Activated naive CD4-positive, alpha-beta T cell treated with anti-CD3 and anti-CD28 coated beads, Interleukin-2, amount 50 U/mL, for 24 hours (primary cell): ENCODE data around the gene MDM2.
"Not testable (repeated sequence)": the region's sequence is repeated elsewhere in the genome, so short reads cannot be mapped to it uniquely, and the experiment has no call there.

Experiments
- H3K27ac Mint-ChIP-seq: one replicate; pipeline ENCODE4 v1.8.0; 2021; ENCODE audit warnings: mild to moderate bottlenecking, mixed read lengths
- H3K27me3 Mint-ChIP-seq: one replicate; pipeline ENCODE4 v1.8.0; 2021; ENCODE audit warnings: mixed read lengths
- H3K36me3 Mint-ChIP-seq: one replicate; pipeline ENCODE4 v1.8.0; 2021; ENCODE audit warnings: mixed read lengths
- H3K4me1 Mint-ChIP-seq: one replicate; pipeline ENCODE4 v1.8.0; 2021; ENCODE audit warnings: mixed read lengths
- H3K4me3 Mint-ChIP-seq: one replicate; pipeline ENCODE4 v1.8.0; 2021; ENCODE audit warnings: mild to moderate bottlenecking, mixed read lengths
- H3K9me3 Mint-ChIP-seq: one replicate; pipeline ENCODE4 v1.8.0; 2021; ENCODE audit warnings: mixed read lengths

The MDM2 gene

GRCh38 chr12:68793975-68794652 is 13.9 kb upstream of the MDM2 start:
- Mint-ChIP-seq H3K27ac (no peak overlapping the region), H3K27me3 (no peaks in the 10 kb centered on the region), H3K4me1 (no peaks in the 10 kb centered on the region), H3K9me3 (no peaks in the 10 kb centered on the region), H3K36me3 (no peaks in the 10 kb centered on the region), H3K4me3 (no peak overlapping the region)

GRCh38 chr12:68794653-68795251 is 13.2 kb upstream of the MDM2 start:
- Mint-ChIP-seq H3K9me3 (no peaks in the 10 kb centered on the region), H3K36me3 (no peaks in the 10 kb centered on the region), H3K27ac (no peak overlapping the region), H3K27me3 (no peaks in the 10 kb centered on the region), H3K4me3 (no peak overlapping the region), H3K4me1 (no peaks in the 10 kb centered on the region)

DNA sequence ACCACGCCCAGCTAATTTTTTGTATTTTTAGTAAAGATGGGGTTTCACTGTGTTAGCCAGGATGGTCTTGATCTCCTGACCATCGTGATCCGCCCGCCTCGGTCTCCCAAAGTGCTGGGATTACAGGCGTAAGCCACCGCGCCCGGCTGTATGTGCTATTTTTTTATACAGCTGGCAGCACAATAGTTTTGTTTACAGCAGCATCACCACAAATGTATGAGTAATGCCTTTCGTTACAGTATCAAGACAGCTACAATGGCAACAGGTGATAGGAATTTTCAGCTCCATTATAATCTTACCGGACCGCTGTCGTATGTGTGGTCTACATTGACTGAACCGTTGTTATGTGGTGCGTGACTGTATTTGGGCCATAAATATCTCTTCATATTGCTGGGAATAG is 11.6 kb upstream of the MDM2 start:
- H3K4me3 Mint-ChIP-seq = no peak overlapping the region
- H3K36me3 Mint-ChIP-seq = no peaks in the 10 kb centered on the region
- no peak overlapping the region for H3K27ac Mint-ChIP-seq
- H3K9me3 Mint-ChIP-seq = no peaks in the 10 kb centered on the region
- H3K27me3 Mint-ChIP-seq = no peaks in the 10 kb centered on the region
- no peaks in the 10 kb centered on the region for H3K4me1 Mint-ChIP-seq

DNA sequence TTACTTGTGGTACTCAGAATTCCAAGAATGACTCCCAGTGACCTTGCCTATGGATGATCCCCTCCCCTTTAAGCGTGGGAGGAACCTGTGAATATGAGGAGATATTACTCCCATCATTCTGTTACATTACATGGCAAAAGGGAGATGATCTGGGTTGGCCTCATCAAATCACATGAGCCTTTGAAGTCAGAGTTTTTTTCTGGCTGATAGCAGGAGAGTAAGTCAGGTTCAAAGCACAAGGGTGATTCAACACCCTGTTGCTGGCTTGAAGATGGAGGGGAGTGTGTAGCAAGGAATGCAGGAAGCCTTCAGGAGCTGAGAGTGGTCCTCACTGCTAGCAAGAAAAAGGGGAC is 9.1 kb upstream of the MDM2 start:
- H3K27me3 Mint-ChIP-seq = no peaks in the 10 kb centered on the region
- no peaks in the 10 kb centered on the region for H3K9me3 Mint-ChIP-seq
- H3K4me1 Mint-ChIP-seq = no peaks in the 10 kb centered on the region
- H3K4me3 Mint-ChIP-seq = no peak overlapping the region
- no peaks in the 10 kb centered on the region for H3K36me3 Mint-ChIP-seq
- H3K27ac Mint-ChIP-seq = no peak overlapping the region

GRCh38 chr12:68800294-68800693 is 7.7 kb upstream of the MDM2 start:
- Mint-ChIP-seq H3K27ac (no peak overlapping the region), H3K27me3 (no peaks in the 10 kb centered on the region), H3K36me3 (no peaks in the 10 kb centered on the region), H3K9me3 (no peaks in the 10 kb centered on the region), H3K4me3 (no peak overlapping the region), H3K4me1 (no peaks in the 10 kb centered on the region)

GRCh38 chr12:68801124-68801523 is 6.9 kb upstream of the MDM2 start:
- H3K27ac Mint-ChIP-seq, H3K4me1 Mint-ChIP-seq, H3K27me3 Mint-ChIP-seq, H3K9me3 Mint-ChIP-seq, H3K36me3 Mint-ChIP-seq, H3K4me3 Mint-ChIP-seq: not testable (repeated sequence)

GRCh38 chr12:68802372-68802745 is 5.6 kb upstream of the MDM2 start:
- not testable (repeated sequence) for H3K4me1 Mint-ChIP-seq, H3K4me3 Mint-ChIP-seq, H3K27me3 Mint-ChIP-seq, H3K9me3 Mint-ChIP-seq, H3K36me3 Mint-ChIP-seq, H3K27ac Mint-ChIP-seq

DNA sequence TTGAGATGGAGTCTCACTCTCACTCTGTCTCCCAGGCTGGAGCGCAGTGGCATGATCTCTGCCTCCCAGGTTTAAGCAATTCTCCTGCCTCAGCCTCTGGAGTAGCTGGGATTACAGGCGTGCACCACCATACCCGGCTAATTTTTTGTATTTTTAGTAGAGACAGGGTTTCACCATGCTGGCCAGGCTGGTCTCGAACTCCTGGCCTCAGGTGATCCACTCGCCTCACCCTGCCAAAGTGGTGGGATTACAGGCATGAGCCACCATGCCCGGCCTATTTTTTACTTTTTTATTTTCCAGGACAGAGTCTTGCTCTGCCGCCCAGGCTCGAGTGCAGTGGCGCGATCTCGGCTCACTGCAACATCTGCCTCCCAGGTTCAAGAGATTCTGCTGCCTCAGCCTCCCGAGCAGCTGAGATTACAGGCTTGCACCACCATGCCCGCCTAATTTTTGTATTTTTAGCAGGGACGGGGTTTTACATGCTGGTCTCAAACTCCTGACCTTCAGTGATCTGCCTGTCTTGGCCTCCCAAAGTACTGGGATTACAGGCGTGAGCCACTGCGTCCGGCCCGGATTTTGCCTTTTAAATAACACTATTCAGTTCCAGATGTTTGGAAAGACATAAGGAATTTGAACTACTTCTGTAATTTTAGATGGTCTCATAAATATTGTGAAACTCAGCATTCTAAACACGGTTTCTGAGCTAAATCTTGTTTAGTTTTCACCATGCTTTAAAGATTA is 4.9 kb upstream of the MDM2 start:
- not testable (repeated sequence) for H3K36me3 Mint-ChIP-seq, H3K4me3 Mint-ChIP-seq, H3K9me3 Mint-ChIP-seq, H3K4me1 Mint-ChIP-seq, H3K27me3 Mint-ChIP-seq, H3K27ac Mint-ChIP-seq

DNA sequence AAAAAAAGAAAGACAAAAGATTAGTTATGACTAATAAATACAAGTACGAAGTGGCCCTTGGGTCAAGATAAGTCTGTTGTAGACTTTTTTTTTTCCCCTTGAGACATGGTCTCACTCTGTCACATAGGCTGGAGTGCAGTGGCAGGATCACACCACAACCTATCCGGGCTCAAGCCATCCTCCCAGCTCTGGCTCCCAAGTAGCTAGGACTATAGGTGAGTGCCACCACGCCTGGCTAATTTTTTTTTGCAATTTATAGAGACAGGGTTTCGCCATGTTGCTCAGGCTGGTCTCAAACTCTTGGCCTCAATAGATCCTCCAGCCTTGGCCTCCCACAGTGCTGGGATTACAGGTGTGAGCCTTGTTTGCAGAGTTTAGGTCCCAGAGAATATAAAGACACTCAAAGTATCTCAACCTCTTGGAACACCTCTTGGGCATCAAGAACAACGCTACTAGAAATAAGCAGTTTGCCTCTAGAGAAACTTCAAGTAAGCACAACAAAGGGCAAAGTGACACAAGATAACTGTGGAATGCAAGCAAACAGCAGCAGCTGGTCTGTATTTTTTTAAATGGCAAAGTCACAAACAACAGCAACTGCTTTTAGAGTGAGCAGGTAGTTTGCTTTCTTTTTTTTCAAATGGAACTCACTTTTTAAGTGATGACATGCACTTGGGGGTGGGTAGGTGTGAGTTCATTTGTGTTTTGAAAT is 3.9 kb upstream of the MDM2 start:
- no peak overlapping the region for H3K4me3 Mint-ChIP-seq
- no peak overlapping the region for H3K27ac Mint-ChIP-seq
- no peaks in the 10 kb centered on the region for H3K9me3 Mint-ChIP-seq
- H3K36me3 Mint-ChIP-seq = peaks cover 2% of the 10 kb centered on the region
- H3K27me3 Mint-ChIP-seq = no peaks in the 10 kb centered on the region
- H3K4me1 Mint-ChIP-seq = peaks cover 12% of the 10 kb centered on the region

DNA sequence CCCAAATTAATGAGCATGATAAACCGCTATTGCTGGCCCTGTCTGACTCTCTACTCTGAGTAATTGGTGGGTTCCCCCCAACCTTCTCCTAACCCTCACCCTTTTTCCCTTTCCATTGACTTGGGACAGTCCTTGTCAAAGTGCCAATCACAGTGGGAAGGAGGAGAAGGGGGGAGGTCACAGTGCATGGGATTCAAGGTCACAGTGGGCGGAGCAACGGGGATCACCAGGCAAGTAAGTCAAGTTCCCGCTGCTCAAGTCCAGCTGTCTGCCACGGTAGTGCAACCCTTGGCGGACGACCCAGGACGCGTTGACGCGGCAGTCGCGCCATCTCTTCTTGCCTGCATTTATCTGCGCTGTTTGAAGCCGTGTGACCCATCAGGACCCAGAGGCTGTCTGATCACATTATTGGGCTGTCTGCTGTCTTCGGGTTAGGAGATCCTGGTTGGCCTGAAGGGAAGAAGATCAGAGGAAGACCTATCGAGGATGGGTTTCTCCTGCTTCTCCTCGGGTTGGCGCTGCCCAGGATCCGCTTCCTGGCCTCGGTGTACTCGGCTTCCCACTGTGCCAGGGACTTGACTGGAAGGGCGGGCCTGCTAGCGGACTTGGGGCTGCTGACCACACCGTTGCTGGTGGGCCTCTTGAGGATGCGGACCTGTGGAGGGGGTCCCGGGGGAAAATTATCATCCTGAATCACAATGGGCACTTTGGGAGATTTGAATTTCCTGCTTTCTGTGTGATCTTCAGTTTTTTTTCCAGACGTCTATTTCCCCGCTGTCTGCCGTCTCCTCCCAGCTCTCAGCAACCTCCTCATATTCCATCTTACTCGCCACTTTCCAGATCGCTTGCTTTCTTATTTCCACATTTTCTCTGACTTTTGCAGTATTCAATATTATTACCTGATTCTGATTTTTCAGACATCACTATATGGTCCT is 3.1 kb upstream of the MDM2 start:
- Mint-ChIP-seq H3K36me3 (peaks cover 10% of the 10 kb centered on the region), H3K4me3 (no peak overlapping the region), H3K27me3 (no peaks in the 10 kb centered on the region), H3K9me3 (no peaks in the 10 kb centered on the region), H3K4me1 (peaks cover 19% of the 10 kb centered on the region), H3K27ac (no peak overlapping the region)

DNA sequence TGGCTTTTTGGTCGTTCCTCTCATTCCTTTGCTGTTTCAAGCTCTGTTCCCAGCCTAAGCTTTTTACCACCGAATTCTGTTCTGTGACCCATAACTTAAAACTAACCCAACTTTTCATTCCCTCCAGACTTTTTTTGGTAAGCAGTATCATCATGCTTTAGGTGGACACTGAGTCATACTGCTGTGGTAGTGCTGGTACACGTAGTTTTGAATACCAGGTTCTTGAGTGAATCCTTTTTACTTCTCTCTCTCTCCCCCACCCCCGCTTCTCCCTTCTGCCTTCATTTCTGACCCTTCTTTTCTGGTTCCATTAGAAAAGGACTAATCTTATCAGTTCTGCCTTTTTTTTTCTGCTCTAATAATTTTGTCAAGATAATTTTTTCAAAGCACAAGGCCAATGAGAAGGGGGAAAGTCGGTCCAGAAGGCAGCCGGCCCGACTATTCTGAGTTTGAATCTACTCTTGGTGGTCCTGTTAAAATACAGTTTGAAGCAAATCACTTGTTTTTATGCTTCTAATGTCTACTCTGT is 2.3 kb upstream of the MDM2 start:
- H3K4me3 Mint-ChIP-seq = no peak overlapping the region
- no peak overlapping the region for H3K27ac Mint-ChIP-seq
- no peaks in the 10 kb centered on the region for H3K27me3 Mint-ChIP-seq
- no peaks in the 10 kb centered on the region for H3K9me3 Mint-ChIP-seq
- H3K4me1 Mint-ChIP-seq = peaks cover 21% of the 10 kb centered on the region
- peaks cover 10% of the 10 kb centered on the region for H3K36me3 Mint-ChIP-seq

GRCh38 chr12:68806488-68807237 is 1.3 kb upstream of the MDM2 start:
- H3K27ac Mint-ChIP-seq = peak overlapping the region; percentile 51
- H3K4me3 Mint-ChIP-seq = peak overlapping the region; percentile 98
- peaks cover 30% of the 10 kb centered on the region for H3K4me1 Mint-ChIP-seq
- H3K36me3 Mint-ChIP-seq = peaks cover 17% of the 10 kb centered on the region
- no peaks in the 10 kb centered on the region for H3K9me3 Mint-ChIP-seq
- H3K27me3 Mint-ChIP-seq = no peaks in the 10 kb centered on the region

- H3K27ac Mint-ChIP-seq = peak overlapping the region; percentile 88
- peaks cover 33% of the 10 kb centered on the region for H3K4me1 Mint-ChIP-seq
Observed at GRCh38 chr12:68807274-68807575, 752 bp upstream of the MDM2 start.

GRCh38 chr12:68808388-68809189 is 612 bp downstream of the MDM2 start:
- Mint-ChIP-seq H3K36me3 (peaks cover 23% of the 10 kb centered on the region), H3K27ac (peak overlapping the region; percentile 98), H3K9me3 (no peaks in the 10 kb centered on the region), H3K27me3 (no peaks in the 10 kb centered on the region), H3K4me1 (peaks cover 46% of the 10 kb centered on the region), H3K4me3 (peak overlapping the region; percentile 98)

More at GRCh38 chr12:68807274-68807575, 752 bp upstream of the MDM2 start:
- H3K27me3 Mint-ChIP-seq, H3K9me3 Mint-ChIP-seq: not testable (repeated sequence)
- Mint-ChIP-seq H3K36me3 (peaks cover 18% of the 10 kb centered on the region), H3K4me3 (peak overlapping the region; percentile 98)
